GM18907 (cell line): ENCODE measurements around the gene ACACB.

Source experiments
- ATAC-seq: cut with Tn5 transposase; IDR thresholded peaks from one replicate; pipeline ENCODE4 v1.9.1; 2021; ENCODE audit warnings: mild to moderate bottlenecking, moderate library complexity; ENCODE audit not compliant: unreplicated experiment

Gene ACACB

DNA sequence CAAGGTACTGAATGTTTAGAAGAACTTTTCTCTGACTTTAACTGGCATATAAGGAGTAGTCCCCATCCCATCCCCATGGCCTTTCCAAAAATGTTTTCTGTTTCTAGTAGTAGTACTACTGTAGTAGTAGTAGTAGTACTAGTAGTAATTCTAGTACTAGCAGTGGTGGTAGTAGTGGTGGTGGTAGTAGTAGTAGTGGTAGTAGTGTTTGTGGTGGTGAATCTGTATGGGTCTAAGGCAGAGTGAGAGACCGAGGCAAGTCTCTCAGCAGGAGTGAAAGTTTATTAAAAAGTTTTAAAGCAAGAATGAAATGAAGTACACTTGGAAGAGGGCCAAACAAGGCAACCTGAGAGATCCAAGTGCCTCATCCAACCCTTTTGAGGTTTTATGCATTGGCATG is 134.1 kb downstream of the ACACB start:
- ATAC-seq, result no peak

DNA sequence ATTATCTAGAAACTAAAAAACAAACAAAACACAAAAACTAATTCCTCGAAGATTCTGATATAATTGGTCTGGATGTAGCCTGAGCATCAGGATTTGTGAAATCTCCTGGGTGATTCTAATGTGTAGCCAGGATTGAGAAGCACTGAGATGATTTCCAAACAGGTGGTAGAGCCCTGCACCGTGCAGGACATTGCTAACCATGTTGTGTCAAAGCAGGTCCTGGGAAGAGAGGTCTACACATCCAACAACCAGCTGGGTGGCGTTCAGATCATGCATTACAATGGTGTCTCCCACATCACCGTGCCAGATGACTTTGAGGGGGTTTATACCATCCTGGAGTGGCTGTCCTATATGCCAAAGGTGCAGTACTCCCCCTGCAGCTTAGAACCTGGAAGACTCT is 136.4 kb downstream of the ACACB start:
- no peak for ATAC-seq

DNA sequence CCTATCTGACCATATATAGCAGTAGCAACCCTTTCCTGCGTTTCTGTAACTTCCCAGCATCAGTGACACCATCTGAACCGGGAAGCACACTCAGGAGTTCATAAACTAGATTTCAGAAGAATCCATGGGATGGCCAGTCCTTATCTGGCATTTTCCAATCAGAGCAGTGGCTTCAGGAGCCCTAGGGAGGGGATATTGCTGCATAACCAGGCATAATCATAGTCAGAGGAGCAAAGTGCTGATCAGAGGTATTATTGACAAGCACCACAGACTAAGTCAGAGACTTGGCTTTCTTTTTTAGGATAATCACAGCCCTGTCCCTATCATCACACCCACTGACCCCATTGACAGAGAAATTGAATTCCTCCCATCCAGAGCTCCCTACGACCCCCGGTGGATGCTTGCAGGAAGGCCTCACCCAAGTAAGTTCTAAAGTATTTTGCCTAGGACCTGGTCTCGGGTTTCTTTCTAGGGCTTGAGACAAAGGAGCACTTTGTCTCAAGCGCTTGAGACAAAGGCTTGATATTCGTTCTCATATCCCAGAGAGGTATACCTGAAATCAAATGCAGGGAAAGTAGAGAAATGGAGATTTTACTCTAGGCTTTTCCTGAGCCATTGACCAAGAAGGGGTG is 137.6 kb downstream of the ACACB start:
- ATAC-seq, result no peak

DNA sequence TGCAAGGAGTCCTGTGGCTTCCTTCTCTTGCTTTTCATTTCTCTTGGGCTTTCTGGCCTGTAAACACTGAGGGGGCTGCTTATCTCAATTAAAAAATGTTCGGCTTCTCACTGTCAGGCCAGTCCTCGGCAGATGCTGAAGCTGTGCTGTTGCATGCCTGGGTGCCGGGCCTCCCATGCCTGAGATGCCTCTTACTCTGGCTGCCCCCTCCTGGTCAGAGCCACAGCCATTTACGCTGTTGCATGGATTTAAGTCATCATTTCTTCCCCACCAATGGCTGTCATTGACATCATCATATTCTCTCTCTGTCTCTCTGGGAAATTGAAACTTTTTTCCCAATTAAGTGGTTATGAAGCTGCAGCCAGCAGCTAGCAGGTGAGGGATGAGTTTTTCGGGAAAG is 139.0 kb downstream of the ACACB start:
- ATAC-seq, result no peak

DNA sequence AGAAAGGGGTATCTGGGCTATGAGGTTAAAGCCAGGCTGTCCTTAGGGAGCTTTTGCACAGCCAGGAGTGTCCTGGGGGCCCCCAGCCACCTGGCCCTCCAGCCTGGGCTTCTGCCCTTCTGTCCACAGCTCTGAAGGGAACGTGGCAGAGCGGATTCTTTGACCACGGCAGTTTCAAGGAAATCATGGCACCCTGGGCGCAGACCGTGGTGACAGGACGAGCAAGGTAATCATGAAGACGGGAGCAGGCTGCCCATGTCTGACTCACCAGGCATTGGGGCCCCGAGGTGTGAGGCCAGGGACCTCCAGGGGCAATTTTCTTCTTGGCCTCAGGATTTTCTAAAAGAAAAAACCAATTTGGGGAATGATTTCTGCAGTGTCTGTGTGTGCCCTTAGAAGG is 139.6 kb downstream of the ACACB start:
- no peak for ATAC-seq

DNA sequence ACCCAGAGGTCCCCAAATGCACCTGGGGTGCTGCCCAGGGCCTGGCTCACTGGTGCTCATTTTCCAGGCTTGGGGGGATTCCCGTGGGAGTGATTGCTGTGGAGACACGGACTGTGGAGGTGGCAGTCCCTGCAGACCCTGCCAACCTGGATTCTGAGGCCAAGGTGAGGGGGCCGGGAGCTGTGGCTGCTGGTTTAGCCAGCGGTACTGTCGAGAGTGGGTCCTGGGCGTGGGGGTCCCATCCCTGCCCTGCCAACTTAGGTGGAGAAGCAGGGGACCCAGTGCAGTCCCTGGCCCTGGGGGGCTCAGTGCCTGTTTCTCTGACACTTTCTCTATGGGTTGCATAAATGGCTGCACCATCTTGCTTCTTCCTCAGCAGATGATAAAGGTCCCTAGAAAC is 141.8 kb downstream of the ACACB start:
- no peak for ATAC-seq

DNA sequence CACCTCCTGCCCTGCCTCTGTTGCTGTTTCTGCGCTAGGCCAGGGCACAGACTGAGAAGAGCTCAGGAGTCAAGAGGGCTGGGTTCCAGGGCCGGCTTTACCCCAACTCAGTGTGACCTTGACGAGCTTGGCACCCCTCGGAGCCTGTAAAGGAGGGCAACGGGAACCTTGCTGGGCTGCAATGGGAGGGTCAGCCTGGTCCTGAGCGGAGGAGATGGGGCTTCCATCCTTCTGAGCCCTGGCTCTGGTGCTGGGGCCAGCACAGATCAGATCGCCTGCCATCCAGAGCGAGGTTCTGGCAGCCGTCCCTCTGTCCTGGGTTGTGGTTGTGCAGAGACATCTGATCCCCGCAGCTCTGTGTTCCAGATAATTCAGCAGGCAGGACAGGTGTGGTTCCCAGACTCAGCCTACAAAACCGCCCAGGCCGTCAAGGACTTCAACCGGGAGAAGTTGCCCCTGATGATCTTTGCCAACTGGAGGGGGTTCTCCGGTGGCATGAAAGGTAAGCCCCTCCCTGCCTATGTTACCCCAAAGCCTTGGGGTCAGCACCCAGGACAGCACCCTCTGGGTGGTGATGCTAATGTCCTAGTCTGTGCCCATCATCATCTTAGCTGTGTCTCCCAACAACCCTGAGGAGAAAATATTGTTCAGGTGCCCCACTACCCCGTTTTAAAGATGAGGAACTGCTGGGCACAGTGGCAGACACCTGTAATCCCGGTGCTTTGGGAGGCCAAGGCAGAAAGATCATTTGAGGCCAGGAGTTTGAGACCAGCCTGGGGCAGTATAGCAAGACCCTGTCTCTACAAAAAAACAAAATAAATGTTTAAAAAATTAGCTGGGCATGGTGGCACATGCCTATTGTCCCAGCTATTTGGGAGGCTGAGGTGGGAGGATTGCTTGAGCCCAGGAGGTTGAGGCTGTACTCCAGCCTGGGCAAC is 142.5 kb downstream of the ACACB start:
- no peak for ATAC-seq

DNA sequence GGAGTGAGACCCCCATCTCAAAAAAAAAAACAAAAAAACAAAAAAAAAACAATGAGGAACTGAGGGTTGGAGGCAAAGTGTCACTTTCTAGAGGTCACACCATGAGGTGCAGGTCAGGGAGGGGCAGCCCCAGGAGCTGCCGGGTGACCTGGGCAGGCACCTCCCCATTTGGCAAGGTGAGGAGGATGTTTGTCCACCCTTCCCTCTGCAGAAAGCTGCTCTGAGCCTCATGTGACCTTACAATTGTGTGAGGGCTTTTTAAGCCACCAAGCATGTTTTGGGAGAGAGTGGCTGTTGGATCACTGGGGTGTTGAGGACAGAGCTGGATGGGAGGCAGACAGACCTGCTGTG is 143.1 kb downstream of the ACACB start:
- no peak for ATAC-seq

DNA sequence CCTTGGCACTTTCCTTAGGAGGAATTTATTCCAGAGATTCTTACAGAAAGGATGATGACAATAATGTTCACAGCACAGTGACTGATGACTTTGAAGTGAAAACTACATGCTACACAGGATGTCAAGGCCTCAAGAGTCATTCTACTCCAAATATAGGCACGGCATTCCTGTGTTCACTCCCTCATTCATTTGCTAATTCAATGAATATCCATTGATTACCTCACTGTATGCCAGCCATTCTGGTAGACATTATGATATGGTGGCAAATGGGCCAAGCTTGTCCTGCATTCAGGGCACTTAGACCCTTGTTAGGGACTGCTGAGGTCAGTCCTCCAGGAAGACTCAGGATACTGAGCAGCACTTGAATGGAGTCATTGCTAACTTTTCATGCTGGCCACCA is 144.7 kb downstream of the ACACB start:
- ATAC-seq, result no peak

DNA sequence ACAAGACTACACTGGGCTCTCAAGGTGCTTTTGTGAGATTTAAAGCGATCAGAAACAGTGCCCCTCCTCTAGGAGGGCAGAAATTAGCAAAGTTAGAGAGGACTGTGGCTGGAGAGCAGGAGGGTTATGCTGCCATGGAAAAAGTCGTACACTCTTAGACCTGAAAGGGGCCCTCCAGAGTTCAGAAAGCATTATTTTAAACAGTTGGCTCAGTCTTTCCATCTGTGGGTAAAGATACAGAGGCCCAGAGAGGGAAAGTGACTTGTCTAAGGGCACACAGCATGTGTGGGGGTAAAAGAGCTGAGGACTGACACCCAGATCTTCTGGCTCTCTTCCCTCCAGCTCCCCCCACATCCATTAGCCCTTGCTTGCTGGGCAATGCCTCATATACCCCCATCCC is 145.6 kb downstream of the ACACB start:
- ATAC-seq, result no peak

DNA sequence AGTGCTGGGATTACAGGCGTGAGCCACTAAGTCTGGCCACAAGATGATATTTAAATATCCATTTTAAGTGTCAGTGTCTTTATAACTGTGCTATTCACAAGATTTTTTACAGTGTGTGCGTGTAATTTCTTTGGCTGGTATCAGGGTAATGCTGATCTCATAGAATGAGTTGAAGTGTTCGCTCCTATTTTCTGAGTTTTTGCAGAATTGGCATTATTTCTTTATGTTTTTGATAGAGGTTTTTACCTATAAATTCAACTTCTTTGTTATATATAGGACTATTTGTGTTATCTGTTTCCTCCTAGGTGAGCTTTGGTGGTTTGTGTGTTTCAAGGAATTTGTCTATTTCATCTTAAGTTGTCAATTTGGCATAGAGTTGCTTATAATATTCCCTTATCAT is 147.1 kb downstream of the ACACB start:
- ATAC-seq, result no peak

DNA sequence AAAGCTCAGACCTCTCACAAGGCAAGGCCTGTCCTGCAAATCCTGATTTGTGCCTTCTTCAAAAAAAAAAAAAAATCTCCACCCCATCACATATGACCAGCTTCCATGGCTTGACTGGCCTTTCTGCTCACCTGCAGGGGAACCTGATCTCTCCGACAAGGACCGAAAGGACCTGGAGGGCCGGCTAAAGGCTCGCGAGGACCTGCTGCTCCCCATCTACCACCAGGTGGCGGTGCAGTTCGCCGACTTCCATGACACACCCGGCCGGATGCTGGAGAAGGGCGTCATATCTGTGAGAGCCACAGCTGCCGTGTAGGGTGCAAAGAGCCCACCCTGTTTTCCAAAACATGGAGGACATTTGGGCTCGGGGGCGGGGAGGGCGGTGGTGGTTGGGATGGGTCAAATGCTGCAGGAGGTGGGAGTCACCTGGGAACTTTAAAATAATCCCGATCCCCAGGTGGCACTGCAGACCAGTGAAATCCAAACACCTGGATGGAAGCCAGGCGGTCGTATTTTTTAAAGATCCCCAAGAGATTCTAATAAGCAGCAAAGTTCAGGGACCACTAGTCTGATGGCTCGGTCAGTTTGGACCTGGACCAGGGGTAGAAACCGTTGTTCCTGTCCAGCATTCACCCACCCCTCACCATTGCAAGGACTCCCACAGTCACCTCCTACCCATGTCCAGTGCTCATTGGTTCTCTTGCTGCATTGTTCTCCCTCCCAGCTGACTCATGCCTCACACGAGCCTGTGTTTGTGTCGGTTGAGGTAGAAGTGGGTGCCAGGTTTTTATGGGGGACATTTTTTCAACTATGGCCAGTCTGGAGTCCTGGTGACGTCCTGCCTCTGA is 147.9 kb downstream of the ACACB start:
- no peak for ATAC-seq

DNA sequence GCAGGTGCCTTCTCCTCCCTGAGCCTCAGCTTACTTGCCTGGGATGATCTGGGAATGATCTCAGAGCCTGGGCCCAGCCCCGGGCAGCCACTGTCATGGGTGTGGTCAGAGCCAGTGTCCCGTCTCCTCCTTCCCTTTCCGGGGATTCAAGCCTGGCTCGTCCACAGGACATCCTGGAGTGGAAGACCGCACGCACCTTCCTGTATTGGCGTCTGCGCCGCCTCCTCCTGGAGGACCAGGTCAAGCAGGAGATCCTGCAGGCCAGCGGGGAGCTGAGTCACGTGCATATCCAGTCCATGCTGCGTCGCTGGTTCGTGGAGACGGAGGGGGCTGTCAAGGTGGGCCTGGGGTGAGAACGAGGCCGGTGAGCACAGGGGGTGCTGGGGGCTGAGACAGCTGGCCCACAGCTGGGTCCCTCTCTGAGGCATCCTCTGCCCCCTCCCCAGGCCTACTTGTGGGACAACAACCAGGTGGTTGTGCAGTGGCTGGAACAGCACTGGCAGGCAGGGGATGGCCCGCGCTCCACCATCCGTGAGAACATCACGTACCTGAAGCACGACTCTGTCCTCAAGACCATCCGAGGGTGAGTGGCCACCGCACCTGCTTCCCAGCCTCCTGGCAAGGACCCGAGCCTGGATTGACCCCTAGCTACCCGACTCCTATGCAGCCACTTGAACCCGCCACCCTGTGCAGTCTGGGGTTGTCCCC is 148.7 kb downstream of the ACACB start:
- ATAC-seq, result no peak

DNA sequence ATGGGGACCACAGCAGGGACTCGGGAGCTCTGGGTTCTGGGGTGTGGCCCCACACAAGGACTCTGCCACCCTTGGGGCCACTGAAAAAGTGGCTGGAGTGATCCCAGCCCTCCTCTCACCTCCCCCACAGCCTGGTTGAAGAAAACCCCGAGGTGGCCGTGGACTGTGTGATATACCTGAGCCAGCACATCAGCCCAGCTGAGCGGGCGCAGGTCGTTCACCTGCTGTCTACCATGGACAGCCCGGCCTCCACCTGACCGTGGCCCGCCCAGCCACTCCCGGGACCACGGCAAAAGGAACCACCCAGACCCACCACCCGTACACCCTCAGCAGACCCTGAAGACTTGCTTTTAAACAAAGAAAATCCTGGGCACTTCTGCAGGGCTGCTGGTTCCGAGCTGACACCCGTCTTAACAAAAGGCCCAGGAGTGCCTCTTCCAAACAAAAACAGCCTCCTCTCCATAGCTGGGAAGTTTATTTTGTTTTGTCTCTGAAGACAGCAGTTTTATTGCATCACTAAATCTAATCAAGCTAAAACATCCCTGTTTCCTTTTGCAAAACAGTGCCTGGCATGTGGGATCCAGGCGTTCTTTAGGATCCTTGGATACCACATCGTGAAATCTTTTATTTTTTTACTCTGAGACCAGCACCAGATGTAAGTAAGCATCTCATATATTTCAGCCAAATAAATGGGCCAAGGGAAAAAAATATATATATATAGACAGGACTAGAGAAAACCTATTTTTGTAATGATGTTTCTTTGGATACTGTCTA is 149.9 kb downstream of the ACACB start:
- no peak for ATAC-seq

DNA sequence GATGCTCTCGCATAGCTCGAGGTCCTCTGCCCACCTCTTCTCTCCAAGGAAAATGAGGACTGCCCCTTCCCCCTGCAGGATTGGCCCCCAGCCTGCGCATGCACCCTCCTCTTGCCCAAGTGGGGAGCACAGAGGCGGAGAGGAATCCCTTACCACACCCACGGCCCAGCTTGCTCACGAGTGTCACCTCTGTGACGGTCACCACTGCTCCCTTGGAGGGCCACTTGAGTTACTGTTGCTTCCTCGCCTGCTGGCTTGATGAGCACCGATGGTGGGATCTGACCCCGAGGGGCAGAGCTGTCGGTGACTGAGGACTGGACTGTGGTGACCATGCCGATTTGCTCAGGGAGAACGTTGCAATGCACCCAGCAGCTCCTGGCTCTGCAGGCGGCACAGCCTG is 151.0 kb downstream of the ACACB start:
- ATAC-seq, result no peak

DNA sequence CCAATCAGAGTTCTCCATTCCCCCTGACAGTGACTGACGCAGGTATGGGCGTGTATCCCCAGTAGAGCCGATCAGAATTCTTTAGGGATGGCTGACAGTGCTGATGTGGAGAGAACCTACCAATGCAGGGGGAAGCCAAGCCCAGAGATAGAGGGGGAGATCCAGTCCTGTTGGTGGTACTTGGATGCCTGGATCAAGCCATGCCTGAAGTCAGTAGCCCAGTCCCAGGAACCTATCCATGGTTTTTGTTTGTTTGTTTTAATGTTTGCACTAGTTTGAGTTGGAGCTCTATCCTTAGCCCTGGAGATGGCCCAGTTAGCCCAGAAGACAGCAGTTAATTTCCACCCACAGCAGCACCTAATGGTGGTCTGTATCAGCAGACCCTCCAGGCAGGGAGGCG is 152.5 kb downstream of the ACACB start:
- no peak for ATAC-seq

DNA sequence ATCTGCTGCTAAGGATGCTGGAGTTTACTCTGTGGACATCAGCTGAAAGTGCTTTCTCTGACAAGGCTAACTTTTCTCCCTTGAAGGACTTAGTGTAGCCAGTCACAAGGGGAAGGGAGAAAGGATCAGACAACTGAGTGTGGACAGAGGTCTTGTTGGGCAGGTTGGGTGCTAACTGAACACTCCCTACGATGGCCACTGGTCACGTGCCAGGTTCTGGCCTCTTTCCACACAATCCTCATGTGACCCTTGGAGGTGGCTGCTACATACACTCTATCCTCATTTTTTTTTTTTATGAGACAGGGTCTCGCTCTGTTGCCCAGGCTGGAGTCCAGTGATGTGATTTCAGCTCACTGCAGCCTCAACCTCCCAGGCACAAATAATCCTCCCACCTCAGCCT is 153.0 kb downstream of the ACACB start:
- no peak for ATAC-seq

DNA sequence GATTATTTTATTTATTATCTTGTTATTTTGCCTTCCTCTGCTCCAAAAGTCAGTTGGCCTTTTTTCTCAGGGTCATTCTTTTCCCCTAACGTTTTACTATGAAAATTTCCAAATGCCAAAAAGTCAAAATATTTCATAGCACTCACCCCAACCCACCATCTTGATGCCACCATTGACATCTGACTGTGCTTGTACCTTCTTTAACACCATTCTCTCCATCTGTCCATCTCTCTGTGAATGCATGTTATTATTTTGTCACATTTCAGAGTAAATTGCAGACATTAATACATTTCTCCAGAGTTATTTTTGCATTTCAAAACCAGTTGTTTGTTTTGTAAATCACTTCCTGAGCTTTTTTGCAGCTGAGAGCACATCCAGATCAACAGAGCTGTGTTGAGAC is 154.1 kb downstream of the ACACB start:
- ATAC-seq, result no peak

DNA sequence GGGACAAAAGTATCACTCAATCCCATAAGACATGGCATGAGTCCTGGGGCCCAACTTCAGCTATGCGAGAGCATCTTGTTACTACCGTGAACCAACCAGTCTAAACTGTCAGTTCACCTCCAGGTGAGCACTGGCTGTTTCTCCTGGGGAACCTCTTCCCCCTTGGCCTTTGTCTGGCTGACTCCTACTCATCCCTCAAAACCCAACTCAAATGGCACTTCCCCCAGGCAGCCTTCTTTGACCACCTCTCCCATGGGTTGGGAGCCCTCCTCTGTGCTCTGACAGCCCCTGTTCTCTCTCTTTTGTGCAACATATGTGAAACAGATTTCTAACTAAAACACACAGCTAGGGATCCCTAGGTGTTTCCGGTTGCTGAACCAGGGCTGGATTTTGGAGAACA is 155.0 kb downstream of the ACACB start:
- no peak for ATAC-seq

DNA sequence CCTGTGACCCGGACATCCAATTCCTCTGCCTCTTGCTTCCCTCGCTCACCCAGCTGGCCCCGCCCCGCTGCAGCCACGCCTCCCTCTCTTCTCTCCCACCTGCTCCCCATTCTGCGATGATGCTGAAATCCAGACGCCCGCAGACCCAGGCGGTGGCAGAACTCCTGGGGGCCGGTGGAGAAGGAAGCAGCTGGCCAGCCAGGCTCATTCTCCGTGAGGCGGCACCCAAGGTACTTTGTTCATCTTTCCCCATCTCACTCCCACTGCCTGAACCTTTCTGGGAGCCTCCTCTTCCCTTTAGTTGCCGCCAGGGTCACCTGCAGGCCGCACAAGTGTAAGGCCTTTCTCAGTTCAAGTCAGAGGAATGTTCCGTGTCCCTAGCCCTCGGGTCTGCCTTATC is 157.0 kb downstream of the ACACB start:
- no peak for ATAC-seq
